ENCODE results near the gene ARHGEF33. TPM values are rescaled to one million over a fixed set of nuclear protein-coding genes. Genes with fewer than 3 reads are reported as not detected.

ARHGEF33 gene
- total RNA-seq, 1 donor, result 0.43 TPM

- H3K4me3 ChIP-seq (ENCODE audit: low read depth, low read length), result no peak overlapping the region
- no peak for TF ChIP-seq CTCF (IDR thresholded peaks at IDR 0.05; ENCODE audit: insufficient read depth, low read depth, low read length)
- DNase-seq (ENCODE audit: low read depth), result no peak
Observed at GRCh38 chr2:38887347-38887746, 2.3 kb upstream of the ARHGEF33 start.

- no peak for TF ChIP-seq CTCF (IDR thresholded peaks at IDR 0.05; ENCODE audit: insufficient read depth, low read depth, low read length)
- no peak for DNase-seq (ENCODE audit: low read depth)
- no peak overlapping the region for H3K4me3 ChIP-seq (ENCODE audit: low read depth, low read length)
Observed at GRCh38 chr2:38887902-38888554, 1.6 kb upstream of the ARHGEF33 start.

GRCh38 chr2:38889045-38889444 lies 630 bp upstream of the ARHGEF33 start:
- H3K4me3 ChIP-seq (ENCODE audit: low read depth, low read length), result no peak overlapping the region
- DNase-seq (ENCODE audit: low read depth), result no peak
- TF ChIP-seq CTCF (IDR thresholded peaks at IDR 0.05; ENCODE audit: insufficient read depth, low read depth, low read length), result no peak

- no peak for TF ChIP-seq CTCF (IDR thresholded peaks at IDR 0.05; ENCODE audit: insufficient read depth, low read depth, low read length)
- no peak overlapping the region for H3K4me3 ChIP-seq (ENCODE audit: low read depth, low read length)
- DNase-seq (ENCODE audit: low read depth), result no peak
Observed at GRCh38 chr2:38892819-38893218, 3.1 kb downstream of the ARHGEF33 start.

- TF ChIP-seq CTCF (IDR thresholded peaks at IDR 0.05; ENCODE audit: insufficient read depth, low read depth, low read length), result no peak
- no peak overlapping the region for H3K4me3 ChIP-seq (ENCODE audit: low read depth, low read length)
- DNase-seq (ENCODE audit: low read depth), result no peak
Observed at GRCh38 chr2:38898256-38898655, 8.6 kb downstream of the ARHGEF33 start.

GRCh38 chr2:38900726-38901125 lies 11.1 kb downstream of the ARHGEF33 start:
- DNase-seq (ENCODE audit: low read depth), result no peak
- no peak overlapping the region for H3K4me3 ChIP-seq (ENCODE audit: low read depth, low read length)
- no peak for TF ChIP-seq CTCF (IDR thresholded peaks at IDR 0.05; ENCODE audit: insufficient read depth, low read depth, low read length)

GRCh38 chr2:38905251-38905650 lies 15.6 kb downstream of the ARHGEF33 start:
- H3K4me3 ChIP-seq (ENCODE audit: low read depth, low read length), result no peak overlapping the region
- DNase-seq (ENCODE audit: low read depth), result no peak
- TF ChIP-seq CTCF (IDR thresholded peaks at IDR 0.05; ENCODE audit: insufficient read depth, low read depth, low read length), result no peak

Data from fibroblast of villous mesenchyme (primary cell).